ENCODE data around the gene HOXA6.

DNA sequence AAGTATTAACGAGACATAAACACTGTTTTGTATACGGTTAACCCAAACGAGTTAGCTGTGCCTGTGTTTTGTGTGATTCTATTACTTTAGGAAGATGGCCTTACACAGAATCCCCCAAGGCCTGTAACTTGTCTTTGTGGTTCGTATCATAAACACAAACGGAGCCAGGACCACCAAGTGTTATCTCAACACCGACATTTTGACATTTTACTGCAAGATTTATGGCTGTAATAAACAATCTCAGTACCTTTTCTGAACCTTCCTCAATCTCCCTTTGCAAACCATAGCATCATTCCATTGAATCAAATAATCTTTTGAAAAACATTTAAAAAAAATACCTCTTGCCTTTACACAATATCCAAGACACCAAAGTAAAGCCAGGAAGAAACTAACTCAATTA lies 14.6 kb downstream of the HOXA6 start:
- TF ChIP-seq, protein P1, sequence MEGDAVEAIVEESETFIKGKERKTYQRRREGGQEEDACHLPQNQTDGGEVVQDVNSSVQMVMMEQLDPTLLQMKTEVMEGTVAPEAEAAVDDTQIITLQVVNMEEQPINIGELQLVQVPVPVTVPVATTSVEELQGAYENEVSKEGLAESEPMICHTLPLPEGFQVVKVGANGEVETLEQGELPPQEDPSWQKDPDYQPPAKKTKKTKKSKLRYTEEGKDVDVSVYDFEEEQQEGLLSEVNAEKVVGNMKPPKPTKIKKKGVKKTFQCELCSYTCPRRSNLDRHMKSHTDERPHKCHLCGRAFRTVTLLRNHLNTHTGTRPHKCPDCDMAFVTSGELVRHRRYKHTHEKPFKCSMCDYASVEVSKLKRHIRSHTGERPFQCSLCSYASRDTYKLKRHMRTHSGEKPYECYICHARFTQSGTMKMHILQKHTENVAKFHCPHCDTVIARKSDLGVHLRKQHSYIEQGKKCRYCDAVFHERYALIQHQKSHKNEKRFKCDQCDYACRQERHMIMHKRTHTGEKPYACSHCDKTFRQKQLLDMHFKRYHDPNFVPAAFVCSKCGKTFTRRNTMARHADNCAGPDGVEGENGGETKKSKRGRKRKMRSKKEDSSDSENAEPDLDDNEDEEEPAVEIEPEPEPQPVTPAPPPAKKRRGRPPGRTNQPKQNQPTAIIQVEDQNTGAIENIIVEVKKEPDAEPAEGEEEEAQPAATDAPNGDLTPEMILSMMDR (IDR thresholded peaks at IDR 0.05): no peak
- no peak for TF ChIP-seq EZH2phosphoT487 (IDR thresholded peaks at IDR 0.05)
- TF ChIP-seq EZH2 (IDR thresholded peaks at IDR 0.05): no peak

All from neural progenitor cell (in vitro differentiated cells).